GM21619 (cell line): Measurements from ENCODE around the gene SPEN.
"Not testable (repeated sequence)": the region's sequence is repeated elsewhere in the genome, so short reads cannot be mapped to it uniquely, and the experiment has no call there.

Source experiments
- ATAC-seq: cut with Tn5 transposase; IDR thresholded peaks from one replicate; pipeline ENCODE4 v1.9.1; 2021; ENCODE audit not compliant: unreplicated experiment

The SPEN gene

GRCh38 chr1:15977947-15978346 is 130.4 kb downstream of the SPEN start:
- not testable (repeated sequence) for ATAC-seq

GRCh38 chr1:15981679-15982078 is 134.2 kb downstream of the SPEN start:
- ATAC-seq = no peak

GRCh38 chr1:15983275-15983674 is 135.8 kb downstream of the SPEN start:
- ATAC-seq = no peak

GRCh38 chr1:15985611-15986297 is 138.2 kb downstream of the SPEN start:
- ATAC-seq = no peak

GRCh38 chr1:15988856-15989736 is 141.6 kb downstream of the SPEN start:
- ATAC-seq = no peak

GRCh38 chr1:15989776-15990175 is 142.3 kb downstream of the SPEN start:
- no peak for ATAC-seq
